Thyroid gland (tissue), 4 donors: Measurements from ENCODE around the gene DGCR2. TPM values are rescaled to one million over a fixed set of nuclear protein-coding genes. Genes with fewer than 3 reads are reported as not detected.

ENCODE experiments used
- DNase-seq, 2 donors: peaks; one replicate each; pipeline ENCODE4 v3.0.0-alpha.2; 2019
- H3K27ac ChIP-seq, 3 donors: fragments of 200-600 bp; sonication (generic); 1 replicate in 2 of 3; 2 replicates in 1 of 3; pipeline ENCODE4 v1.5.1; 2016 to 2019; ENCODE audit warnings: mild to moderate bottlenecking in 1 of 3, moderate library complexity in 1 of 3
- H3K27me3 ChIP-seq: fragments of 200-600 bp; sonication (generic); one replicate; pipeline ENCODE4 v1.5.1; 2019
- H3K36me3 ChIP-seq, 2 donors: fragments of 200-600 bp; sonication (generic); one replicate each; pipeline ENCODE4 v1.5.1; 2016 to 2019
- H3K4me1 ChIP-seq, 2 donors: fragments of 200-600 bp; sonication (generic); one replicate each; pipeline ENCODE4 v1.5.1; 2017 to 2019
- H3K4me3 ChIP-seq, 3 donors: fragments of 200-600 bp; sonication (generic); replicated peaks in 1 of 3; 1 replicate in 2 of 3; 2 replicates in 1 of 3; pipeline ENCODE4 v1.5.1; 2016; ENCODE audit warnings: mild to moderate bottlenecking in 1 of 3
- H3K9me3 ChIP-seq: fragments of 200-600 bp; sonication (generic); one replicate; pipeline ENCODE4 v1.5.1; 2017
- POLR2A ChIP-seq, 2 donors: fragments of 450-650 bp; IDR thresholded peaks; one replicate each; pipeline ENCODE4 v1.6.1; 2017; ENCODE audit warnings: antibody characterized with exemption in 2 of 2, mild to moderate bottlenecking in 2 of 2, moderate library complexity in 1 of 2
- WGBS, 2 donors: methylation state at CpG; one replicate each; pipeline ENCODE4 v1.1.5; 2017; 5-methylcytosine and 5-hydroxymethylcytosine counted together
- intact Hi-C: fragments of 100-400 bp; cut with DNase I; formaldehyde crosslinking; loops from one replicate; pipeline ENCODE4 v1.15.1; 2023
- total RNA-seq, 4 donors: library from RNA; depleted of rRNA; stranded (reverse); fragments of >200 nt; gene quantifications; one replicate each; pipeline ENCODE4 v1.2.3, GENCODE V29; 2016
- TF ChIP-seq, protein P1 (sequence below), 6 experiments: fragments of 200-600 bp in 3 of 6; fragments of 450-650 bp in 3 of 6; sonication (generic) in 3 of 6; IDR thresholded peaks; one replicate each; pipeline ENCODE4 v1.5.1; 2016 to 2019; ENCODE audit warnings: antibody characterized with exemption in 6 of 6, mild to moderate bottlenecking in 2 of 6, inconsistent platforms in 1 of 6, moderate library complexity in 1 of 6

Gene DGCR2
- total RNA-seq, 4 donors from 2014 or later, result 49.3 to 106 (median 86.9) TPM

DNA sequence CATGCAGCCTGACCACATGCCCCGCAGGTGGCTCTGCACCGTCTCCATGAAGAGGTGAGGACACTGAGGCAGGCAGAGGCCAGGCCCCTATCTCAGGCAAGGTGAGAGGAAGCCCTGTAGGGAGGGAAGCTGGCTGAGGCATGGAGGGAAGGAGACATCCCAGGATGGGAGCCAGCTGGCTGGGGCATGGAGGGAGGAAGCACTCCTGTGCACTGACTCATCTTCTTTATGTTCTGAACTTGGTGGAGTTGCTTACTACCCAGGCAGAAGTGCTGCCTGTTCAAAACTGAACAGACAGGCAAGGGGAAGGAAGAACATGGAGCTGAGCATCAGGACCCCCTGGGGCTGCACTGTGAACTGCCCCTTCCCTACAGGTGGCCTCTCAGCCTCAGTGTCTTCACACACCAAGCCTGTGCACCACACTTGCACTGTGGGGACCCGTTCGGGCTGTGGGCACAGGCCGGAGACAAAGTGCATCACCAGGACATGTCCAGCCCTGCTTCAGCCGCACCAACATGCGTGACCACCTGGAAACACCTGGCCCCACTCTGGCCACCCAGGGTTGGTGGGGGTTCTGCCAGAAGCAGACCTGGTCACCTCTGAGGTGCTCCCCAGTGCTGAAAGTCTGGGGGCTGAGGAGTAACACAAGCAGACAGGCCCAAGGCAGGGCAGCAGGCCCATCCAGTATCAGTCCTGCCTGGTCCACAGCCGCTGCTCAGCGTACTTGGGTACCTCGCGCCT, 55.5 kb downstream of the DGCR2 start:
- Histone ChIP-seq H3K27ac (no peak overlapping the region), H3K4me3 (no peak overlapping the region), H3K9me3 (no peaks in the 10 kb centered on the region), H3K4me1 (no peaks in the 10 kb centered on the region), H3K36me3 (peaks cover 44 to 48% of the 10 kb centered on the region in 2 donors), H3K27me3 (no peaks in the 10 kb centered on the region)
- DNase-seq, result no peak
- intact Hi-C loops, result no loop called here
- WGBS, 2 donors, result 96 to 97% methylated on average over 6 of the region's 11 CpGs
- TF ChIP-seq POLR2A (IDR thresholded peaks at IDR 0.05), result no peak
- TF ChIP-seq, protein P1, sequence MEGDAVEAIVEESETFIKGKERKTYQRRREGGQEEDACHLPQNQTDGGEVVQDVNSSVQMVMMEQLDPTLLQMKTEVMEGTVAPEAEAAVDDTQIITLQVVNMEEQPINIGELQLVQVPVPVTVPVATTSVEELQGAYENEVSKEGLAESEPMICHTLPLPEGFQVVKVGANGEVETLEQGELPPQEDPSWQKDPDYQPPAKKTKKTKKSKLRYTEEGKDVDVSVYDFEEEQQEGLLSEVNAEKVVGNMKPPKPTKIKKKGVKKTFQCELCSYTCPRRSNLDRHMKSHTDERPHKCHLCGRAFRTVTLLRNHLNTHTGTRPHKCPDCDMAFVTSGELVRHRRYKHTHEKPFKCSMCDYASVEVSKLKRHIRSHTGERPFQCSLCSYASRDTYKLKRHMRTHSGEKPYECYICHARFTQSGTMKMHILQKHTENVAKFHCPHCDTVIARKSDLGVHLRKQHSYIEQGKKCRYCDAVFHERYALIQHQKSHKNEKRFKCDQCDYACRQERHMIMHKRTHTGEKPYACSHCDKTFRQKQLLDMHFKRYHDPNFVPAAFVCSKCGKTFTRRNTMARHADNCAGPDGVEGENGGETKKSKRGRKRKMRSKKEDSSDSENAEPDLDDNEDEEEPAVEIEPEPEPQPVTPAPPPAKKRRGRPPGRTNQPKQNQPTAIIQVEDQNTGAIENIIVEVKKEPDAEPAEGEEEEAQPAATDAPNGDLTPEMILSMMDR (IDR thresholded peaks at IDR 0.05), result no peak

DNA sequence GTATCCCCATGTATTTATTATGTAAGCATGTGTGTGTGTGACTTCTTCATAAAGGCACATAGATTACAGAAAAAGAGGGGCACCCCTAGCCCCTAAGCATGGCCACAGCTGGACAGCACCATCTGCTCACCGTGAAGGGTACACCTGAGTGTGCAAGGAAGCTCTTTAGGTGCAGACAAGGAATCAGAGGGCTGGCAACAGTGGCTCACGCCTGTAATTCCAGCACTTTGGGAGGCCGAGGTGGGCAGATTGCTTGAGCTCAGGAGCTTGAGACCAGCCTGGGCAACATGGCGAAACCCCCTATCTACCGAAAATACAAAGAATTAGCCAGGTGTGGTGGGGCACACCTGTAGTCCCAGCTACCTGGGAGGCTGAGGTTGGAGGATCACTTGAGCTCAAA, 56.3 kb downstream of the DGCR2 start:
- intact Hi-C loops, result no loop called here
- WGBS, 2 donors, result 94 to 98% methylated on average over 5 of the region's 5 CpGs
- H3K27me3 ChIP-seq, result no peaks in the 10 kb centered on the region

DNA sequence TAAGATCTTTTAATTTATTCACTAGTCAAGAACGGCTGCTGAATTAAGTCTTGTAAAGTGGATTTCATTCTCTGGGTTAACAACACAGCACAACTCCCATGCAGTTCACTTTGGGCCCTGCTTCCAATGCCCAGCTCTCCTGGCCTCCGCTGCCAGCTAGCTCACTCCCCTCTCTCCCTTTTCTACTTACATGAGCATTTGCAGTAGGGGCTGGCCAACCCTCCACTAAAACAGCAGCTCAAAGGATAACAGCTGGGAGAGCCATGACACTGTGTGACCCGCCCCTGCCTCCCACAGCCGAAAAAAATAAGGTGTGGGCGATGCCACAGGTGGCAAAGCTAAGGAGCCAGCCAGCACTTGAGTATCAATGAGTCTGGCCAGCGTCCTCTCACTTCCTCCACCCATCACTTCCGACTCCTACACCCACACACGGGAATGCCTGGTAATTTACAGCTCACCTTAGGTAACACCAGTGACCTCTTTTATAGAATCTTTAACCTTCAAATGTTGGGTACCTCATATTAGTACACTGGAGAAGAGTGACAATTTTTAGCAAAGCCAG, 56.8 kb downstream of the DGCR2 start:
- Histone ChIP-seq H3K9me3 (no peaks in the 10 kb centered on the region), H3K27me3 (no peaks in the 10 kb centered on the region), H3K27ac (no peak overlapping the region), H3K36me3 (peaks cover 55 to 62% of the 10 kb centered on the region in 2 donors), H3K4me3 (no peak overlapping the region), H3K4me1 (no peaks in the 10 kb centered on the region)
- 92 to 96% methylated on average over 8 of the region's 8 CpGs for WGBS, 2 donors
- intact Hi-C loops, result no loop called here
- no peak for DNase-seq
- TF ChIP-seq, protein P1 (IDR thresholded peaks at IDR 0.05), result no peak
- no peak for TF ChIP-seq POLR2A (IDR thresholded peaks at IDR 0.05)

More for the DNA sequence above, 56.3 kb downstream of the DGCR2 start:
- H3K27ac ChIP-seq, result no peak overlapping the region
- H3K4me3 ChIP-seq, result no peak overlapping the region
- no peak for DNase-seq
- TF ChIP-seq, protein P1 (IDR thresholded peaks at IDR 0.05), result no peak
- TF ChIP-seq POLR2A (IDR thresholded peaks at IDR 0.05), result no peak
- H3K4me1 ChIP-seq, result no peaks in the 10 kb centered on the region
- H3K9me3 ChIP-seq, result no peaks in the 10 kb centered on the region
- peaks cover 49 to 56% of the 10 kb centered on the region in 2 donors for H3K36me3 ChIP-seq

DNA sequence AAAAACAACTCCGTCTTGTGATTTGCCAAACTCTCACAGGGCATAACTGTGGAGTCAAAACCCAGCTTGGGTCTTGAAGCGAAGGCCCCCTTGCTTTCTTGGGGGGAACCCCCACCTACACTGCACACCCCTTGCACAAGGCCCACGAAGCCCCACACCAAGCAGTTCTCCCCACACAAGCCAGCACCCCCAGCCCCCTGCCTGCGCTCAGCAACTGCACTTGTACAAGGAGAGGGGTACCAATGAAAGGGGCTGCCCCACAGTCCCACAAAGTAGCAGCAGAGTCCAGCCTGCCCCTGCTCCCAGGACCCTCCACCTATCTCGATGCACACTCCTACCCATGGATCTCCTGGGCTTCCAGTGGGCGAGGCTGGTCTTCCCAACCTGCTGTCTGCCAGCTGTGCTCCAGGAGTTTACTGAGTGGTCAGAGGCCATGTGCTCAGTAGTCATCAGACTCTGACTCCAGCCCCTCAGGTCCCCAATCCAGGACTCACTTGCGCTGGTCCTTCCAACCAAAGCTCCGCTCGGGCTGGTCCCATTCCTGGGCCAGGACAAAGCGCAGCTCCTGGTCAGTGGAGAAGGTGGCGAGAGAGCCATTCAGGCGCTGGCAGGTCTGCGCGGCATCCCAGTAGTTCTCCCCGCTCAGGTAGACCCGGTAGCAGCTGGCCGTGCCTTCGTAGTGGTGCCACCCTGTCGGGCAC, 57.7 kb downstream of the DGCR2 start:
- Histone ChIP-seq H3K27ac (no peak overlapping the region), H3K36me3 (peaks cover 63 to 70% of the 10 kb centered on the region in 2 donors), H3K4me3 (no peak overlapping the region), H3K4me1 (no peaks in the 10 kb centered on the region), H3K27me3 (no peaks in the 10 kb centered on the region), H3K9me3 (no peaks in the 10 kb centered on the region)
- DNase-seq, result no peak
- TF ChIP-seq POLR2A (IDR thresholded peaks at IDR 0.05), result no peak
- TF ChIP-seq, protein P1 (IDR thresholded peaks at IDR 0.05), result no peak
- intact Hi-C loops, result no loop called here
- WGBS, 2 donors, result 94 to 99% methylated on average over 16 to 19 of the region's 19 CpGs
